Measurements from ENCODE around the gene SCGB3A1.

GRCh38 chr5:180595046-180595379 lies 3.7 kb upstream of the SCGB3A1 start:
- TF ChIP-seq CTCF (IDR thresholded peaks at IDR 0.05) (no peak), POLR2A (IDR thresholded peaks at IDR 0.05) (no peak)
